Heart right ventricle (tissue), 16 donors: Measurements from ENCODE around the gene ABHD8. TPM values are rescaled to one million over a fixed set of nuclear protein-coding genes. Genes with fewer than 3 reads are reported as not detected.

Experiments
- ATAC-seq, 8 donors: fragments of 200-7000 bp; cut with Tn5 transposase; one replicate each; pipeline ENCODE4 v1.9.1; 2020; ENCODE audit warnings: mild to moderate bottlenecking in 8 of 8, moderate library complexity in 8 of 8, moderate number of reproducible peaks in 1 of 8
- DNase-seq, 2 donors: peaks; one replicate each; pipeline ENCODE4 v3.0.0-alpha.2; 2020
- H3K27ac ChIP-seq, 10 donors: fragments of 200-600 bp; sonication (generic) in 2 of 10; one replicate each; pipeline versions ENCODE4 v1.5.0 to v1.8.0; 2020 to 2022; ENCODE audit warnings: mild to moderate bottlenecking in 3 of 10
- H3K27me3 ChIP-seq, 7 donors: fragments of 200-600 bp; one replicate each; pipeline ENCODE4 v1.8.0; 2021 to 2022; ENCODE audit warnings: mild to moderate bottlenecking in 2 of 7
- H3K36me3 ChIP-seq, 9 donors: fragments of 200-600 bp; sonication (generic) in 1 of 9; one replicate each; pipeline versions ENCODE4 v1.5.0 to v1.8.0; 2020 to 2022; ENCODE audit warnings: mild to moderate bottlenecking in 2 of 9
- H3K4me1 ChIP-seq, 9 donors: fragments of 200-600 bp; sonication (generic) in 1 of 9; one replicate each; pipeline versions ENCODE4 v1.5.0 to v1.8.0; 2020 to 2022; ENCODE audit warnings: mild to moderate bottlenecking in 4 of 9
- H3K4me3 ChIP-seq, 10 donors: fragments of 200-600 bp; sonication (generic) in 2 of 10; one replicate each; pipeline versions ENCODE4 v1.5.0 to v1.8.0; 2020 to 2022; ENCODE audit warnings: mild to moderate bottlenecking in 7 of 10, moderate library complexity in 2 of 10
- H3K9me3 ChIP-seq, 11 donors: fragments of 200-600 bp in 10 of 11; sonication (generic) in 2 of 11; one replicate each; pipeline versions ENCODE4 v1.5.0 to v1.8.0; 2013 to 2022; ENCODE audit warnings: mild to moderate bottlenecking in 2 of 11, control low read depth in 1 of 11, moderate library complexity in 1 of 11
- CTCF ChIP-seq, 9 donors: fragments of 200-600 bp; sonication (generic) in 2 of 9; IDR thresholded peaks; one replicate each; pipeline versions ENCODE4 v1.5.0 to v1.8.0; 2021 to 2022; ENCODE audit warnings: antibody characterized with exemption in 9 of 9, mild to moderate bottlenecking in 5 of 9, moderate library complexity in 1 of 9
- WGBS, 2 donors: extraction: QIAGEN DNeasy Blood & Tissue Kit; methylation state at CpG; one replicate each; pipeline ENCODE4 v1.1.7; 2013; ENCODE audit warnings: inconsistent platforms in 1 of 2; 5-methylcytosine and 5-hydroxymethylcytosine counted together
- intact Hi-C, 10 donors: fragments of 100-400 bp; cut with DNase I; formaldehyde crosslinking; loops; one replicate each; pipeline versions ENCODE4 v1.11.1 to v1.14.2; 2022
- polyA plus RNA-seq, 2 donors: library from polyadenylated mRNA; stranded (reverse); fragments of 200-250 nt; gene quantifications; one replicate each; pipeline ENCODE4 v1.2.3, GENCODE V29; 2013
- total RNA-seq, 10 donors: library from RNA; stranded (reverse); fragmentation: NEBNext Ultra II Directional in 3 of 10; extraction: Animal tissue kit (Norgen Biotek cat#: 25700) in 3 of 10; gene quantifications; one replicate each; pipeline versions ENCODE4 v1.2.1 to v1.2.4, GENCODE V29; 2021 to 2023
- donor health status: Arrhythmogenic right ventricular cardiomyopathy.
- donor health status: ischemic (EF 13 %, LVEDD 7.1; RV severe dilation, severe dysfunction).
- donor health status: healthy with polysubstance abuse.
- donor health status: DM: no; HTN: yes; CAD: no.
- donor health status: DM: no; HTN: no; CAD: no.
- donor health status: ischemic (EF 25% LVEDD 6.9; RV normal size, moderate dysfunction).
- donor health status: ischemic (EF 25% LVEDD 5.7; RV mildly dilated, moderate dysfunction).
- donor health status: healthy.
- donor health status: DM: yes; HTN: yes; CAD: no.
- donor health status: Ischemic cardiomyopathy.
- donor health status: ischemic (EF 35%, LVEDD 5.7; RV mildly dilated, moderate dysfunction).
- donor health status: nonischemic (EF 11% LVEDD 7.7; RV severe dilation, severe dysfunction).
- donor health status: DM: yes; HTN: yes; CAD: no.
- donor health status: PGD.
- donor health status: ischemic (EF 29% LVEDD 5.4; RV normal size, mild dysfunction).
- donor health status: nonischemic (EF 23%, LVEDD 6.1; RV moderate dilation, normal function).

Gene ABHD8
- total and polyA plus RNA-seq, 12 donors, result 6.0 to 16.9 (median 8.2) TPM

GRCh38 chr19:17293605-17294004, 9.6 kb downstream of the ABHD8 start:
- 82 to 90% methylated on average over 14 of the region's 14 CpGs for WGBS, 2 donors
- DNase-seq (no peak), ATAC-seq (no peak)
- Histone ChIP-seq H3K27ac (no peak overlapping the region), H3K36me3 (peaks cover 0 to 22% (median 5%) of the 10 kb centered on the region in 9 donors), H3K9me3 (peaks cover 0 to 10% (median 0%) of the 10 kb centered on the region in 11 donors), H3K4me1 (peaks cover 0 to 18% (median 0%) of the 10 kb centered on the region in 9 donors), H3K27me3 (peaks cover 0 to under 1% (median 0%) of the 10 kb centered on the region in 7 donors), H3K4me3 (no peak overlapping the region)
- TF ChIP-seq CTCF (IDR thresholded peaks at IDR 0.05), result no peak
- intact Hi-C loops, result loop anchor here in 8 of 10 donors (2.0 to 10.0 kb wide), 4 partner anchors 91 to 99 kb away; partner anchors contain the start of gene CCDC194 (in 2 of the 8)

- H3K36me3 ChIP-seq, result peaks cover 0 to 15% (median 0%) of the 10 kb centered on the region in 9 donors
- peak overlapping the region in 8 of 10 donors; percentile 10 to 58 (median 43) for H3K27ac ChIP-seq
- no peaks in the 10 kb centered on the region for H3K9me3 ChIP-seq
- H3K4me1 ChIP-seq, result peaks cover 0 to 18% (median 0%) of the 10 kb centered on the region in 9 donors
- 9 to 15% methylated on average over 46 of the region's 46 CpGs for WGBS, 2 donors
- H3K27me3 ChIP-seq, result peaks cover 0 to 4% (median 0%) of the 10 kb centered on the region in 7 donors
- H3K4me3 ChIP-seq, result peak overlapping the region; percentile 16 to 70 (median 60)
- DNase-seq (peak; percentile 72 to 73), ATAC-seq (peak; percentile 83 to 94 (median 90))
- intact Hi-C loops, result loop anchor here in 8 of 10 donors (2.0 to 10.0 kb wide), 4 partner anchors 92 to 100 kb away; partner anchors contain the start of gene CCDC194 (in 2 of the 8)
- peak; percentile 32 to 76 (median 67) for TF ChIP-seq CTCF (IDR thresholded peaks at IDR 0.05)
These were observed 10.7 kb downstream of the ABHD8 start for GRCh38 chr19:17292301-17293074.

GRCh38 chr19:17289489-17289888, 13.7 kb downstream of the ABHD8 start:
- peak in 1 of 9 donors; percentile 22 for TF ChIP-seq CTCF (IDR thresholded peaks at IDR 0.05)
- DNase-seq, result peak; percentile 73 to 77
- peak in 4 of 8 donors; percentile 50 to 68 (median 54) for ATAC-seq
- intact Hi-C loops, result loop anchor here in 5 of 10 donors (10.0 kb wide), 3 partner anchors 75 to 515 kb away; partner anchors contain the start of gene USE1 (in 1 of the 5)
- Histone ChIP-seq H3K4me1 (peaks cover 0 to 18% (median 0%) of the 10 kb centered on the region in 9 donors), H3K4me3 (peak overlapping the region in 2 of 10 donors; percentile 13 to 18), H3K27me3 (peaks cover 0 to 4% (median 0%) of the 10 kb centered on the region in 7 donors), H3K36me3 (peaks cover 0 to 6% (median 0%) of the 10 kb centered on the region in 9 donors), H3K9me3 (no peaks in the 10 kb centered on the region), H3K27ac (no peak overlapping the region)
- 9 to 11% methylated on average over 22 of the region's 22 CpGs for WGBS, 2 donors

- WGBS, 2 donors, result 85 to 89% methylated on average over 9 of the region's 9 CpGs
- ATAC-seq, result no peak
- H3K4me3 ChIP-seq, result no peak overlapping the region
- peaks cover 8 to 18% (median 11%) of the 10 kb centered on the region in 9 donors for H3K4me1 ChIP-seq
- DNase-seq, result no peak
- no peaks in the 10 kb centered on the region for H3K36me3 ChIP-seq
- TF ChIP-seq CTCF (IDR thresholded peaks at IDR 0.05), result no peak
- intact Hi-C loops, result loop anchor here in 5 of 10 donors (10.0 kb wide), 3 partner anchors 72 to 512 kb away; partner anchors contain the start of gene USE1 (in 1 of the 5)
- no peak overlapping the region for H3K27ac ChIP-seq
- peaks cover 5 to 12% (median 8%) of the 10 kb centered on the region in 7 donors for H3K27me3 ChIP-seq
- no peaks in the 10 kb centered on the region for H3K9me3 ChIP-seq
These were observed 16.5 kb downstream of the ABHD8 start for GRCh38 chr19:17286752-17287151.
